ENCODE results near the gene MOV10. TPM values are rescaled to one million over a fixed set of nuclear protein-coding genes. Genes with fewer than 3 reads are reported as not detected.

Gene MOV10
- total RNA-seq, 1 donor = 38.7 TPM

GRCh38 chr1:112634367-112634766, 40.1 kb upstream of the MOV10 start:
- Histone ChIP-seq H3K4me2 (ENCODE audit: insufficient read depth, low read length) (no peak overlapping the region), H3K4me1 (ENCODE audit: insufficient read depth, low read length) (peaks cover 20% of the 10 kb centered on the region), H3K27me3 (ENCODE audit: insufficient read depth, low read length) (no peaks in the 10 kb centered on the region), H2AFZ (ENCODE audit: low read length) (no peak overlapping the region), H3K4me3 (ENCODE audit: insufficient read depth, low read length) (no peak overlapping the region), H4K20me1 (ENCODE audit: insufficient read depth, low read length) (peaks cover 59% of the 10 kb centered on the region), H3K27ac (ENCODE audit: low read depth, low read length) (no peak overlapping the region), H3K9me3 (ENCODE audit: low read depth, low read length) (no peaks in the 10 kb centered on the region), H3K36me3 (ENCODE audit: insufficient read depth, low read length) (peaks cover 6% of the 10 kb centered on the region), H3K79me2 (ENCODE audit: insufficient read depth, low read length) (peaks cover 98% of the 10 kb centered on the region)
- TF ChIP-seq, protein P1, sequence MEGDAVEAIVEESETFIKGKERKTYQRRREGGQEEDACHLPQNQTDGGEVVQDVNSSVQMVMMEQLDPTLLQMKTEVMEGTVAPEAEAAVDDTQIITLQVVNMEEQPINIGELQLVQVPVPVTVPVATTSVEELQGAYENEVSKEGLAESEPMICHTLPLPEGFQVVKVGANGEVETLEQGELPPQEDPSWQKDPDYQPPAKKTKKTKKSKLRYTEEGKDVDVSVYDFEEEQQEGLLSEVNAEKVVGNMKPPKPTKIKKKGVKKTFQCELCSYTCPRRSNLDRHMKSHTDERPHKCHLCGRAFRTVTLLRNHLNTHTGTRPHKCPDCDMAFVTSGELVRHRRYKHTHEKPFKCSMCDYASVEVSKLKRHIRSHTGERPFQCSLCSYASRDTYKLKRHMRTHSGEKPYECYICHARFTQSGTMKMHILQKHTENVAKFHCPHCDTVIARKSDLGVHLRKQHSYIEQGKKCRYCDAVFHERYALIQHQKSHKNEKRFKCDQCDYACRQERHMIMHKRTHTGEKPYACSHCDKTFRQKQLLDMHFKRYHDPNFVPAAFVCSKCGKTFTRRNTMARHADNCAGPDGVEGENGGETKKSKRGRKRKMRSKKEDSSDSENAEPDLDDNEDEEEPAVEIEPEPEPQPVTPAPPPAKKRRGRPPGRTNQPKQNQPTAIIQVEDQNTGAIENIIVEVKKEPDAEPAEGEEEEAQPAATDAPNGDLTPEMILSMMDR (IDR thresholded peaks at IDR 0.05; ENCODE audit: extremely low read depth, low read depth, low read length) = no peak
- DNase-seq (ENCODE audit: insufficient read length, low spot score, missing footprints) = no peak

GRCh38 chr1:112636056-112636455, 38.4 kb upstream of the MOV10 start:
- H3K4me1 ChIP-seq (ENCODE audit: insufficient read depth, low read length) = peaks cover 20% of the 10 kb centered on the region
- no peak overlapping the region for H2AFZ ChIP-seq (ENCODE audit: low read length)
- no peak overlapping the region for H3K27ac ChIP-seq (ENCODE audit: low read depth, low read length)
- peaks cover 87% of the 10 kb centered on the region for H3K79me2 ChIP-seq (ENCODE audit: insufficient read depth, low read length)
- no peak for DNase-seq (ENCODE audit: insufficient read length, low spot score, missing footprints)
- TF ChIP-seq, protein P1 (IDR thresholded peaks at IDR 0.05; ENCODE audit: extremely low read depth, low read depth, low read length) = no peak
- peaks cover 3% of the 10 kb centered on the region for H3K36me3 ChIP-seq (ENCODE audit: insufficient read depth, low read length)
- H3K27me3 ChIP-seq (ENCODE audit: insufficient read depth, low read length) = no peaks in the 10 kb centered on the region
- no peak overlapping the region for H3K4me2 ChIP-seq (ENCODE audit: insufficient read depth, low read length)
- peaks cover 54% of the 10 kb centered on the region for H4K20me1 ChIP-seq (ENCODE audit: insufficient read depth, low read length)
- no peaks in the 10 kb centered on the region for H3K9me3 ChIP-seq (ENCODE audit: low read depth, low read length)
- no peak overlapping the region for H3K4me3 ChIP-seq (ENCODE audit: insufficient read depth, low read length)

DNA sequence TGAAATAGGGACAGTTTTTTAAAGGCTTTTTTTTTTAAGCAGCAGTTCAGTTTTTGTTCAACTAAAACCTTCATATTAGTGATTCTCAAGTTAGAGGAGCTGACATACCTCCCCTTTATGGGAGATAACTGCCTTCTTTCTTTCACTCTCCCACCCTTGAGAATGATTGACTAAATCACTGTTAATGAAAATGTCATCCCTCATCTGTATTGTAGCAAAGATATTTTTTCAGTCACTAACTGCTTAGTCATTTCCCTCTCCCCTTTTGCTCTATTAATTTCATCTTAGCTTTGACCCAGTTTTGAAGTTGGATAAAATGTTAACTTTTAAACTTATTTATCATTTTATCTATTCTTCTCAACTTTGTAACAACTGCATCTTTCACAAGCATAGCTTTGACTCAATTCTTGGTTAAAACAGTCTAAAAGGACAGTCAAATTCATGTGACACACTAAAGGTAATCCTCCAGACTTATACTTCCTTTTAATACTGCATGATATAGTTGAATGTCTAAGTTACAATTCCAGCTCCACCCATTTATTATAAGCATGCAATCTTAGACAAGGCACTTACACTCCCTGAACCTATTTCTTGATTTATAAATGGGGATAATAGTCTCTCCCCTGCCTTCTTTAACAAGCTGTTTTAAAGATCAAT, 37.7 kb upstream of the MOV10 start:
- H3K4me3 ChIP-seq (ENCODE audit: insufficient read depth, low read length) = no peak overlapping the region
- H3K27me3 ChIP-seq (ENCODE audit: insufficient read depth, low read length) = no peaks in the 10 kb centered on the region
- peak overlapping the region; percentile 24 for H3K4me2 ChIP-seq (ENCODE audit: insufficient read depth, low read length)
- TF ChIP-seq, protein P1 (IDR thresholded peaks at IDR 0.05; ENCODE audit: extremely low read depth, low read depth, low read length) = no peak
- peaks cover 86% of the 10 kb centered on the region for H3K79me2 ChIP-seq (ENCODE audit: insufficient read depth, low read length)
- H3K4me1 ChIP-seq (ENCODE audit: insufficient read depth, low read length) = peaks cover 20% of the 10 kb centered on the region
- no peak overlapping the region for H2AFZ ChIP-seq (ENCODE audit: low read length)
- peak overlapping the region; percentile 38 for H3K27ac ChIP-seq (ENCODE audit: low read depth, low read length)
- peaks cover under 1% of the 10 kb centered on the region for H3K36me3 ChIP-seq (ENCODE audit: insufficient read depth, low read length)
- peaks cover 53% of the 10 kb centered on the region for H4K20me1 ChIP-seq (ENCODE audit: insufficient read depth, low read length)
- peak; percentile 66 for DNase-seq (ENCODE audit: insufficient read length, low spot score, missing footprints)
- H3K9me3 ChIP-seq (ENCODE audit: low read depth, low read length) = no peaks in the 10 kb centered on the region

DNA sequence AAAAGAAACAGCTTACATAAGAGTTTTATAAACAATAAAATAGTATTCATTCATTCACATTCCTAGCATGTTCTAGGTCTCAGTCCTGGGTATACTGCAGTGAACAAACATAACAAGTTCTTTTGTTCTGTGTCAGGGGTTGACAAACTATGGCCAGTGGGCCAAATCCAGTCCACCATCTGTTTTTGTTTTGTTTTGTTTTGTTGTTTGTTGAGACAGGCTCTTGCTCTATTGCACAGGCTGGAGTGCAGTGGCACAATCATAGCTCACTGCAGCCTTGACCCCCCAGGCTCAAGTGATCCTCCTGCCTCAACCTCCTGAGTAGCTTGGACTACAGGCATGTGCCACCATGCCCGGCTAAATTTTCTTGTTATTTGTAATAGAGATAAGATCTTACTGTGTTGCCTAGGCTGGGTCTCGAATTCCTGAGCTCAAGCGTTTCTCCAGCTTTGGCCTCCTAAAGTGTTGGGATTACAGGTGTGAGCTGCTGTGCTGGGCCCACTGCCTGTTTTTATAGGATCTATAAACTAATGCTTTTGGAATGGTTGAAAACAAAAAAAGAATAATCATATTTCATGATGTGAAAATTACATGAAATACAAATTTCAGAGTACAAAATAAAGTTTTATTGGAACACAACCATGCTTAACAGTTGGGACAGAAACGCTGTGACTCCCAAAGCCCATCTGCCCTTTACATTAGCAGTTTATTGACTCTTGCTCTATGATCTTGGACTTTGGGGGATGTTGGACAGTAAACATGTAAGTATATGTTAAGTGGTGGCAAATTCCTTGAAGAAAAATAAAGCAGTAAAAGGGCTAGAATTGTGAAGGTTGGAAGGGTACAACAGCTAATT, 37.0 kb upstream of the MOV10 start:
- peaks cover 20% of the 10 kb centered on the region for H3K4me1 ChIP-seq (ENCODE audit: insufficient read depth, low read length)
- no peaks in the 10 kb centered on the region for H3K27me3 ChIP-seq (ENCODE audit: insufficient read depth, low read length)
- peaks cover 85% of the 10 kb centered on the region for H3K79me2 ChIP-seq (ENCODE audit: insufficient read depth, low read length)
- H4K20me1 ChIP-seq (ENCODE audit: insufficient read depth, low read length) = peaks cover 48% of the 10 kb centered on the region
- TF ChIP-seq, protein P1 (IDR thresholded peaks at IDR 0.05; ENCODE audit: extremely low read depth, low read depth, low read length) = no peak
- H2AFZ ChIP-seq (ENCODE audit: low read length) = no peak overlapping the region
- H3K4me3 ChIP-seq (ENCODE audit: insufficient read depth, low read length) = no peak overlapping the region
- no peak for DNase-seq (ENCODE audit: insufficient read length, low spot score, missing footprints)
- H3K36me3 ChIP-seq (ENCODE audit: insufficient read depth, low read length) = no peaks in the 10 kb centered on the region
- peak overlapping the region; percentile 24 for H3K4me2 ChIP-seq (ENCODE audit: insufficient read depth, low read length)
- peak overlapping the region; percentile 38 for H3K27ac ChIP-seq (ENCODE audit: low read depth, low read length)
- no peaks in the 10 kb centered on the region for H3K9me3 ChIP-seq (ENCODE audit: low read depth, low read length)
